ENCODE results near the gene CSPG5.

- TF ChIP-seq, protein P1, sequence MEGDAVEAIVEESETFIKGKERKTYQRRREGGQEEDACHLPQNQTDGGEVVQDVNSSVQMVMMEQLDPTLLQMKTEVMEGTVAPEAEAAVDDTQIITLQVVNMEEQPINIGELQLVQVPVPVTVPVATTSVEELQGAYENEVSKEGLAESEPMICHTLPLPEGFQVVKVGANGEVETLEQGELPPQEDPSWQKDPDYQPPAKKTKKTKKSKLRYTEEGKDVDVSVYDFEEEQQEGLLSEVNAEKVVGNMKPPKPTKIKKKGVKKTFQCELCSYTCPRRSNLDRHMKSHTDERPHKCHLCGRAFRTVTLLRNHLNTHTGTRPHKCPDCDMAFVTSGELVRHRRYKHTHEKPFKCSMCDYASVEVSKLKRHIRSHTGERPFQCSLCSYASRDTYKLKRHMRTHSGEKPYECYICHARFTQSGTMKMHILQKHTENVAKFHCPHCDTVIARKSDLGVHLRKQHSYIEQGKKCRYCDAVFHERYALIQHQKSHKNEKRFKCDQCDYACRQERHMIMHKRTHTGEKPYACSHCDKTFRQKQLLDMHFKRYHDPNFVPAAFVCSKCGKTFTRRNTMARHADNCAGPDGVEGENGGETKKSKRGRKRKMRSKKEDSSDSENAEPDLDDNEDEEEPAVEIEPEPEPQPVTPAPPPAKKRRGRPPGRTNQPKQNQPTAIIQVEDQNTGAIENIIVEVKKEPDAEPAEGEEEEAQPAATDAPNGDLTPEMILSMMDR (IDR thresholded peaks at IDR 0.05), result no peak
- TF ChIP-seq POLR2AphosphoS5 (IDR thresholded peaks at IDR 0.05), result no peak
Observed at GRCh38 chr3:47581422-47581821, 2.8 kb upstream of the CSPG5 start.
